HG03442 (cell line): ENCODE data around the gene JCHAIN.
"Not testable (repeated sequence)": the region's sequence is repeated elsewhere in the genome, so short reads cannot be mapped to it uniquely, and the experiment has no call there.

Experiments used
- ATAC-seq: cut with Tn5 transposase; IDR thresholded peaks from one replicate; pipeline ENCODE4 v1.9.1; 2021; ENCODE audit warnings: mild to moderate bottlenecking, moderate library complexity; ENCODE audit not compliant: unreplicated experiment

The JCHAIN gene

DNA sequence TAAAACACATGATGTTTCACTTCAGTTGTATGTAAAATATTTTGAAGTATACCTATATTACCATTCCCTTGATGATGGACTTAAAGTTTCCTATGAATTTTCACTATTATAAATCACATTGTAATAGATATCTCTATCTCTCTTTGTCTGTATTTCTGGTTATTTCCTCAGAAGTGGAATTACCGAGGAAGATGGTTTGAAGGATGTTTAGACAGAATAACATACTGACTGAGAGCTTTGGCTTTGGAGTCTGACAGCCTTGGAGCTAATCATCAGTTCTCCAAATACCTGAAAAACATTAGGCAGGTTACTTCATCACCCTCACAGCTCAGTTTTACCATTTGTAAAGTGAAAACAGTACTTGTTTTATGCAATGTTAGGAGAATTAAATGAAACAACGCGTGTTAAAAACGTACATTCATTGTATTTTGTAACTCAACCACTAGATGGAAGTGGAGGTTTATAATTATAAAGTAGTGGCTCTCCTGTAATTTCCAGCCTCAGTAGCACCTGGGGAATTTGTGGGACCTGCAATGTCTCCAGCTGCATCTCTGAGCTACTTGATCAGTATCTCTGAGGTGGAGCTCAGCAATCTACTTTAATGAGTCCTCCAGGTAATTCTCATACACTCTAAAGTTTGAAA, 14.3 kb downstream of the JCHAIN start:
- no peak for ATAC-seq

DNA sequence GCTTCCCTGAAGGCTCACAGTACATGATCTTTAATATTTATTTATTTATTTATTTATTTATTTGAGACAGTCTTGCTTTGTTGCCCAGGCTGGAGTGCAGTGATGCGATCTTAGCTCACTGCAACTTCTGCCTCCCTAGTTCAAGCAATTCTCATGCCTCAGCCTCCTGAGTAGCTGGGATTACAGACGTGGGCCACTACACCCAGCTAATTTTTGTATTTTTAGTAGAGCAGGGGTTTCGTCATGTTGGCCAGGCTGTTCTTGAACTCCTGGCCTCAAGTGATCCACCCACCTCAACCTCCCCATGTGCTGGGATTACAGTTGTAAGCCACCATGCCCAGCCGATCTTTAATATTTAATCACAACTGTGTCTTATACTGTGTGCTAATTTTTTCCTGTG, 15.6 kb downstream of the JCHAIN start:
- not testable (repeated sequence) for ATAC-seq

DNA sequence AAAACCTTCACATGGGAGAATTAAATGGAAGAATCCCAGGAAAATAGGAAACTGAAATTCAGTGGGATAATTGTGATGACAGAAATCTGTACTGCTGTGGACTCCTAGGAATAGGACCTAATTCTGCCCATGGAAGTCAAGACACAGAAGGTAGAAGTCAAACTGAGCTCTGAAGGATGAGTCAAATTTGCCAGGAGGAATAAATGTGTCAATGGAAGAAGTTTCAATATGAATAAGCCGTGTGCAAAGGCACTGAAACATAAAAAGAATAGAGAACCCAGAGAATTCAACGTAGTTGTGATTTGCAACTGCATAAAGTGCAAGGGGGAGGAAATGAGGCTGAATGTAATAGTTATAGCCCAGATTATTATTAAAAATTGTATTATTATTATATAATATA, 26.1 kb downstream of the JCHAIN start:
- ATAC-seq: peak; percentile 80

DNA sequence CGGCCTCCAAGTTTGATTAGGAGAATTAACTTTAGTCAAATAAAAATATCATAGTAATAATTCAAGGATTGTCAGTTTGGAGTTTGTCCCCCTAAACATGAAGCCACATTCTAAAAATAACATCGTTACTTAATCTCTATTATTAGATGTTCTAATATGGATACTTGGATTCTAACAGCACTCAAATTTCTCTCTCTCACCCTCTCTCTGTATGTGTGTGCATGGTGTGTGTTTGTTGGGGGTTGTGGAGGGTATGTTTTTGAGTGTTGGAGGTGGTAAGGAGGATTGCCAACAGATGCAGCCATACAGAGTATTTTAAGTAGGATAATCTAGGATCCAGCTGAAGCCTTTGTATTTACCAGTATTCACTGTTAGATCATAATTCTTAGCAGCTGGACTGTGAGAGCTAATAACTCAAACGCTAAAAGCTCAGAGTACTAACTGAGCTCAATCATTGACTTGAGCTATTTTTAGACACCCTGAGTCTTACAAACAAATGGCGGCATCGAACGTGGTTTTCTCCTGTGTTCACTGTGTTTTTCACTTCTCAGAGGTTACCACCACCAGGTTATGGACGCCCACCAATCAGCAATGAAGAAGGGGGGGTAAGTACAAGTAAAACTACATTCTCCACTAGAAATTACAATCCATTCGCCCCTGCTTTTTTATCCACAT, 28.9 kb downstream of the JCHAIN start:
- ATAC-seq: peak; percentile 35

DNA sequence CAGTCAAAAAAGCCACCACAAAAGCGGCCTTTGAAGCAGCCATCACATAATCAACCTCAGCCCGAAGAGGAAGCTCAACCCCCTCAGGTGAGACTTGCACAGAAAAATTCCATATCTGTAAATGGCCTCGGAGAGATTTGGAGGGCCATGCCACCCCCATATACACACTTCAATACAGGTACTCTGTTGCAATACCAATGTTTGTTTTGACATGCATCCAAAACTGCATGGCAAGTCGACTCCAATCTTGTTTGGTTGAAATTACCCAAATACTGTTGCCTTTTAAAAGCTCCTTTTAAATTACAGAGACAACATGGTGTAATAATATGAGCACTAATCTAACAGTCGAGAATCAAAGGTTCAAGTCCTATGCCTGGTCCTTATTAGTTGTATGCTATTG, 31.8 kb downstream of the JCHAIN start:
- ATAC-seq: no peak

DNA sequence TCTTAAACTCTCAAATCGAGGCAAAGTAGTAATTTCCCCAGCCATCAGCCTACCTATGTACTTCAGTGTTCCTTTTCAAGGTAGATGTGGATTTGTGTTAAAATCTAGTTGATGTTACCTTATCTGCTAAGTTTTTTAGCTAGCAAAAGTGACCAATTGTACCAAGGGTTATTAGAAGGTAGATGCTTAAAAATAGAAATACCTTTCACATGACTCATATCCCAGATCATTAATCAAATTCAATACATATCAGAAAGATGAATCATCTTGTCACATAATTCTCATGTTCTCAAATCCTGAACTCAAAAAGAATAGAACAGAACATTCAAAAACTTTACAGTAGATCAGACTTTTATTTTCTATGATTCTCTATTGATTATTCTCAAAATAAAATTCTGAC, 34.3 kb downstream of the JCHAIN start:
- ATAC-seq: no peak

DNA sequence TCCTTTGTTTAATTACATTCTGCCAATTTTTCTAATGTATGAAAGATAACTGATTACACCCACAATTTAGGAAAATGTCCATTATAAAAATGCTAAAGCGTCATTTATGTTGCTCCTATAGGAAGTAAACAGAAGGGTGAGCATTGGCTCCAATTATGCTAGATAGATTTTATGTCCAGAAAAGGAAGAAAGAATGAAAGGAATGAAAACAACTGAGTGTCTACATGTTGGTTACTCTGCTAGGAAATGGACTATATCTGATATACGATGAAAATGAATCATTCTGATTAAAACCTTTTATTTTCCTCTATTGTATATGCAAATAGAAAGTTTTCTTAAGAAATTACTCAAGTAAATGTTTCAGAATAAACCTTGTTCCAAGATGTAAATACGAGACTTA, 36.1 kb downstream of the JCHAIN start:
- ATAC-seq: no peak

DNA sequence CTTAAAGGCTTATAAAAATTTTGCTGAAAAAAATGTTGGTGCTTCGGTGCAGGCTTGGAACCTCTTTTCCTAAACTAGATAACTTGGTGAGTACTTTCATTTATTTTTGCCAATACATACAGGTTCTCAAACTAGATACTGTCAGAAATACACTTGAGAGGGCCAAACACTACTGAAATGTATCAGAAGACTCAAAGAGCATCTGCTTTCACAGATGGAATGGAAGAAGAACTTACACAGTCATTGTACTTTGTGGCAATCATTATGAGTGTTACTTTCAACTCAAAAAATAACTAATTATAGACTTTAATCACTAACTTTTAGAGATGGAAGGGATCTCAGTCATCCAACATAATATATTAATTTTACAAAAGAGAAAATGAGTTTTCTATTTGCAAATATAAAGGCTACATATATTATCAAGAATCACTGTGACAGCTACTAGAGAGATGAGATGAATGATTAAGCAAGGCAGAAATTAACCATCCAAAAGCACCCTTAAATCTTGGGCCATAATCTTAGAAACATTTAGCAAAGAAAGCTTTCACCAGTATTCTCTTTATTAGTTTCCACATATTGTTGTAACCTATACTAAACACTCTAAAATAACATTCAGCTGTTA, 36.7 kb downstream of the JCHAIN start:
- peak; percentile 83 for ATAC-seq

DNA sequence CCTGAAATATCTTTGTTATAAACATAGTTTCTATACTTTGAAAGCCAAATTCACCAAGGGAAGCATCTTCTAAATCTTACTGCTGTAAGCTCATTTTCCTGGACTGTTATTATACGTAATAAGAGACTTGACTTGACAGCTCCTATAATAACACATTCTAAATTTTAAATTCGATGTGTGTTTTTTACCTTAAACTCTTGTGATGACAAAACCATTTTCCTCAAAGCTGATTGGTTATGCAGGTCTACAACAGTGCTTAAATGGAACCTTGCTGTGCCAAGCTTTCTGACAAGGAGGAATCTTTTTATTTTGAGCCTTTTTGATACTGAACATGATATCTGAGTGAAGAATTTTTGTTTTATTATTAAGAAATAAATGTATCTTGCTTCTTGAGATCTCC, 37.9 kb downstream of the JCHAIN start, which contains the start of gene ENAM:
Gene ENAM, plus strand, starts transcription at position 301 of the 400 bp plus-strand sequence. CDS start 757 bp downstream, outside the sequence.
- ATAC-seq: no peak

DNA sequence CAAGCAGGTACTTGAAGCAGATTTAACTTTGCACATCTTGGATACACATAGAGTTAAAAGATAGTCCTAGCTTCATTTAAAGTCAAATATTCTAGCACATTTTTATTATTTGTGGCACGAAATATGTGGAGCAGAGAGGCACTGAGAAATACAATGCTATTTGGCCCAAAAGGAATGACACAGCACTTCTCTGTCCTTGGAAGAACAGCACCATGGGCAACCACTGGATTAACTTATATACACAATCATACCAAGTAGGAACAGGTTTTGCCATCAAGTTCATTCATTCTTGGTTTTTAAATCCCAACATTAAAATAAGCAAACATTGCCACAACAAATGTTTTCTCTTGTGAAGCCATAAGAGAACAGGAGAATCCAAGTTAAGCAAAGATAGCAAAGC, 38.7 kb downstream of the JCHAIN start:
- no peak for ATAC-seq

DNA sequence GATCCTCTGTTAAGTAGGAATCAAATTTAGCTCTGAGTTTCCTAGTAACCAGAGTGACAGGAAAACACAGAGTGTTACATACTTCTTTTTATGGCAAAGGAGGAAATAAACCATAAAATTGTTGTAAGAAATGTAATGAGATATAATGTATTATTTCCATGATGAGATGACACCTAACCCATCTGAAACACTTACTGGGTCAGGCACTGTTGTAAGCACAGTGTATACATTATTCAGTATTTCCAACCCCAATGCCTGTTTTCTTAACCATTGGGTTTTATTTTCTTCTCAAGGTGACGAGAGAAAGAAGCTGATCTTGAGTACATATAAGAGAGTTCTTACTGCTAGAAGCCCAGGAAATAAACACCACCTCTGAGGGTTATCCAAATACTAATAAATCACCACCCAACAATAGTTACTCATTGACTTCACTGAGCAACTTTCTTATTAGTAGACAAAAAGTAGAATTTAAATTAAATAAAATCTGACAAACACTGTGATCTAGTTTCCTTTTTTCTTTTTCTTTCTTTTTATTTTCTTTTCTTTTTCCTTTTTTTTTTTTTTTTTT, 42.0 kb downstream of the JCHAIN start:
- ATAC-seq: no peak

DNA sequence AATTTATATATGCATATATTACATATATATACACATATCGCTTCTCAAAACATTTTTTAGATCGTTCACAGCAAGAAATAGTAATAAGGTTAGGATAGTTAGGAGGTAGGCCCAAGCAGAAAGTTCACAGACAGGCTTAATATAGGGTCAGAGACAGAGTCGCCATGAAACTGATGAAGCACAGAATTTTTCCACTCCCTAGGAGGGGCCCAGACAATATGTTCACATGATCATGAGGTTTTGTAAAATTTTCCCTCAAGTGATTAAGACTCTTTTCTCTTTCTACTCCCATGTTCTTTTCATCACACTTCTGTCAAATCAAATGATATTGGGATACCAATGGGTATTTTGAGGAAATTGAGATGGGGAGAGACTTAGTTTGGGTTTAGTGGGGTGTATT, 43.0 kb downstream of the JCHAIN start:
- no peak for ATAC-seq

DNA sequence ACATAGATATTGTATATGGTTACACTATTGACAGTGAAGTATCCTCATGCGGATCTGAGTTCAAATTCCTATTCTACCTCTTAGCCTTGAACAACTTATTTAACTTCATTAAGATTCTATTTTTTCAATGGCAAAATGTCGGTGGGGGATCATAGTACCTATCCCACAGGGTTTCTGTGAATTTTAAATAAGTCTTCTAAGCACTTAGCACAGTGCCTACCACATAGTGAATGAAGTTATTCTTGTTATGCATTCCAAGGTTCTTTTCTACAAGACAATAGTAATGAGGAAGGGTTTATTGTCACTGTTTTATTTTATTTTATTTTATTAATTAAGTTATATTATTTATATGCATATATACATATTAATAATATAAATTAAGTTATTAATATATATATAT, 46.5 kb downstream of the JCHAIN start:
- no peak for ATAC-seq

DNA sequence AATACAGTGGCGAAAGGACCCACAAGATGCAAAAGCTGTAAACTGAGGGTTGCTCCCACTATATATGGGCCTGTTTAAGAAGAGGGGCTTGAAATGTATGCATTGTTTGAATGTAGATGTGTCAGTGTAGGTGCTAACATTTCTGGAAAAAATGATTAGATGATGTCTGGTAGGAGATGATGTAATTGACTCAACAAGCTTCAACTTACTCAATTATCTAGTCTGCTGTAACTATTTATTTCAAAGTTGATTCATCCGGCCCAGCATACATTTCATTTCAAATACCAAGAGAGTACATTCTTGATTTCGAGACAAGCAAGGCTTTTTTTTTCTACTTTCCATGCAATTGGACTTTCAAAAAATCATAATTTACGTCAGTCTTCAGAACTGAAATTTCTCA, 47.0 kb downstream of the JCHAIN start:
- ATAC-seq: no peak

DNA sequence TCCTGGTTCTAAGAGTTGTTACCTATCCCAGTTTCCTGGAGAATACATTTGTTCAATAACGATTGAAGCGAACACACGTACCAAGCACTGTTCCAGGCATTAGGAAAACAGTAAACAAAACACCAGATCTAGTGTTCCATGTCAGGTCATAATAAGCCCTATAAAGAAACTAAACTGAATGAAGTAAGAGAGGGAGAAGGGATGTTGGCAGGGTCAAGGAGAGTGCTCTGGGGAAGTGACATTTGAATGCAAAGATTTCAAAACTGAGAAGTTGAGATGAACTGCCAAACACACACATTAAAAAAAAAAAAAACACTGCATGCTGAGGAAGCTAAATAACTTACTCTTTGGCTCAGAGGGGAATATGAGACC, 52.1 kb downstream of the JCHAIN start:
- no peak for ATAC-seq

DNA sequence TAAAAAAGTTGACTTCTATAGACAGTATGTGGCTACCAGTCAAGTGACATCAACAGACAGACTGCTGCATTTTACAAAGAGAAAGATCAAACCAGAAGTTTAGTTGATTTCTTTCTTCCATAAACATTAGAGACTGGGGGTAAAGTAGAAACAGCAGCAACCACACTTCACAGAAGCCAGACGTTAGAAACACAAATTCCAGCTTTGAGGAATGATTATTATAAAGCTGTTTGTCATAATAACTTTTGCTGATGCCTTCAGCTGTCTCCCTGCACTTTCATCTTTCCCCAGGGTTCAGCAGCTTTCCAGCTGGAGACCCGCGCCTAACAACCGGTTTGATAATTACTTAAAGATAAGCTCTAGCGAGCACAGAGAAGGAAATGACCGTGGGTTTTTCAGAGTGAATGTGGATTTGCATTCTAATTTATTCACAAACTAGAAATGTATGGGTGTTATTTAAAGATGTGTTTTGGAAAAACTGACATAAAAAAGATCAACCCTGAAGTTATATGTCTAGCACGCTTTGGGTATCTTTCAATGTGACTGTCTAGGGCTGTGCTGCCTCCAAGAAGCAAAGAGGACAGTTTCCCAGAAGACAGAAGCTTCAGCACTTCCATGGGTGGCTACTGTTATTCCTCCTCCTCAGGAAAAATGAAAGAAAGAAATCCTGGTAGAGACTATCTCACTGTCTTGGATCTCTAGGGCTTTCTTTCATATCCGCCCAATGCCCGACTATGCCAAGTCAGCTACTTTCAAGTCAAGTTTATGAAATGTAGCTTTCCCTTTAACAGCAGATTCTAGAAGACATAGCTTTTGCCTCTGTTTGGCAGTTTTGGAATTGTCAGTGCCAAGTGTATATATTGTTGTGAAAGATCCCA, 52.8 kb downstream of the JCHAIN start:
- no peak for ATAC-seq

DNA sequence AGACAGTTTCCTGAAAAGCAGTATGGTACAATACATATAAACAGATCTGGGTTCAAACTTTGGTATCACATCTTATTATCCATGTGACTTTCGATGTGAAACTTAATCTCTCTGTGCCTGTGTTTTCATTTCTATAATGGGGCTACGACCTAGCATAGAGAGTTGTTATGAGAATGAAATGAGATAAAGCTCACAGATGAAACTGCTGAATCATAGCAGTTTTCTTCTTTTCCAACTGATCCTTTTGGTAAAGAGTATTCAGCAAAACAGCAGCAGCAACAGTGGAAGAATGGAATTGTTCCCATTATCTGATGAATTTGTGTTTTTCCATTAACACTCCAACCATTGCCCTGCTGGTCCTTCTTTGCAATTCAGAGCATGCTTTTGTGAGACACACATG, 58.0 kb downstream of the JCHAIN start:
- ATAC-seq: no peak

DNA sequence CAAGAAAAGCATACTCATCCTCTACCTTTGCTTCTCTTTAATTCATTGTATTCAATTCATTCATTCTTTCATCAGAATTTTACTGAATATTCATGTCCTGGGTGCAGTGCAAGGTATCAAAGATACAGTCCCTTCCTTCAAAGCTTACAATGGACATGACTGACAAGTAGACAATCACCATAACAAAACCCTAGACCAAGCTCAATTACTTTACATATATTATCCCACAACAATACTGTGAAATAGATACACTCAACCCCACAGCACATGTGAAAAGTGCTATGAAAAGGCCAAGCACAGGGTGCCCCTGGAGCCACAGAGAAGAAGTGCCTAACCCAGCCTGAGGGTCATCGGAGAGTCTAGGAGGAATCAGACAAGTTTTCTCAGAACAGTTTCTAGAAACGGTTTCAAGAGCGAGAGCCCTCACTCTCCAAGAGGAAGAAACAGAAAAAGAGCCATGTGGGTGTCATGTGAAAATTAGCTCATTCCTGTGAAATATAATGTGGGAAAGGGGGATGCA, 58.9 kb downstream of the JCHAIN start:
- ATAC-seq: no peak

DNA sequence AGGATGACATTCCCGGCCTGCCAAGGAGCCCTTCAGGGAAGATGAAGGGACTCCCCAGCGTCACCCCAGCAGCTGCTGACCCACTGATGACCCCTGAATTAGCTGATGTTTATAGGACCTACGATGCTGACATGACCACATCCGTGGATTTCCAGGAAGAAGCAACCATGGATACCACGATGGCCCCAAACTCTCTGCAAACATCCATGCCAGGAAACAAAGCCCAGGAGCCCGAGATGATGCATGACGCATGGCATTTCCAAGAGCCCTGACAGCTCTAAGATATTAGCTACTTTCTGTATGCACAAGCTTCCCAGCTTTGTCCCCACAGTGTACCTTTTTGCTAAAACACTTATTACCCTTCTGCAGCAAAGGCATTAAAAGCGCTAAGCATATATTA, 59.8 kb downstream of the JCHAIN start:
- no peak for ATAC-seq
